ENCODE data around the gene MMRN2.

DNA sequence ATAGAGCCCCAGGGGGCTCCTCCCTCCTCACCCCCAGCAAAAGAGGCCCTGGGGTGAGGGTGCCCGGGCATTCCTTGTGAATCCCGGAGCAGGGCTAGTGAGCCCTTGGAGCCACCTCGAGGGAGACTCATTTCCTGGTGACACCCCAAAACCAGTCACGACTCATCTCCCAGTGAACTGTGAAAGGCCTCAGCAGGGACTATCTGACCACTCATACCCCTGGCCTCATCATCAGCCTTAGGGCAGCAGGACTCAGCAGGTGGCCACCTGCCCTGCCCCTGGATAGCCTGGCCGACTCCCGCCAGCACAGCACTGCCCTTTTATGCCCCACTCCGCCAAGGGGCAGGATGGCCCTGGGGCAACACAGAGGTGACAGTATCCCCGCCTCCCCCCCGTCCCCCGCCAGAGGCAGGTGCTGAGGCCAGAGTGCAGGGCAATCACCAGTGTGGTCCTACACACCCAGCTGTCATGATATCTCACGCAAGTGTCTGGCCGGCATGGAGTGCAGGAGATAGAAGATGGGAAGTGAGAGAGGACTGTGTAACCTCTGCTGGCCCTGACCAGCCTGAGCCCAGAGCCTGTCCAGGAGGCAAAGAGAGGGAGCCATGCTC is 4.2 kb upstream of the MMRN2 start:
- TF ChIP-seq, protein P1, sequence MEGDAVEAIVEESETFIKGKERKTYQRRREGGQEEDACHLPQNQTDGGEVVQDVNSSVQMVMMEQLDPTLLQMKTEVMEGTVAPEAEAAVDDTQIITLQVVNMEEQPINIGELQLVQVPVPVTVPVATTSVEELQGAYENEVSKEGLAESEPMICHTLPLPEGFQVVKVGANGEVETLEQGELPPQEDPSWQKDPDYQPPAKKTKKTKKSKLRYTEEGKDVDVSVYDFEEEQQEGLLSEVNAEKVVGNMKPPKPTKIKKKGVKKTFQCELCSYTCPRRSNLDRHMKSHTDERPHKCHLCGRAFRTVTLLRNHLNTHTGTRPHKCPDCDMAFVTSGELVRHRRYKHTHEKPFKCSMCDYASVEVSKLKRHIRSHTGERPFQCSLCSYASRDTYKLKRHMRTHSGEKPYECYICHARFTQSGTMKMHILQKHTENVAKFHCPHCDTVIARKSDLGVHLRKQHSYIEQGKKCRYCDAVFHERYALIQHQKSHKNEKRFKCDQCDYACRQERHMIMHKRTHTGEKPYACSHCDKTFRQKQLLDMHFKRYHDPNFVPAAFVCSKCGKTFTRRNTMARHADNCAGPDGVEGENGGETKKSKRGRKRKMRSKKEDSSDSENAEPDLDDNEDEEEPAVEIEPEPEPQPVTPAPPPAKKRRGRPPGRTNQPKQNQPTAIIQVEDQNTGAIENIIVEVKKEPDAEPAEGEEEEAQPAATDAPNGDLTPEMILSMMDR (IDR thresholded peaks at IDR 0.05), result no peak
- TF ChIP-seq POLR2A (IDR thresholded peaks at IDR 0.05) (no peak), POLR2AphosphoS5 (IDR thresholded peaks at IDR 0.05) (no peak)
